GM12878 (cell line): ENCODE measurements around the gene RPS8. TPM values are rescaled to one million over a fixed set of nuclear protein-coding genes. Genes with fewer than 3 reads are reported as not detected.
A peak's percentile ranks its signal among the peaks of the same experiment; 100 is the strongest.

ENCODE experiments used
- ATF7 ChIP-seq: fragments of 450-650 bp; IDR thresholded peaks from 2 replicates; pipeline ENCODE4 v1.6.1; 2016; ENCODE audit warnings: low read depth, mild to moderate bottlenecking
- BCL3 ChIP-seq: IDR thresholded peaks from 2 replicates; pipeline ENCODE4 v1.6.1; 2011; ENCODE audit warnings: borderline replicate concordance, low read depth, mild to moderate bottlenecking, moderate library complexity, low read length; ENCODE audit not compliant: insufficient read depth, poor library complexity, severe bottlenecking
- EGR1 ChIP-seq, 2 experiments: IDR thresholded peaks; 1 replicate in 1 of 2; 2 replicates in 1 of 2; pipeline ENCODE4 v1.6.1; 2011 to 2012; ENCODE audit warnings: low read depth in 2 of 2, low read length in 2 of 2, borderline replicate concordance in 1 of 2, mild to moderate bottlenecking in 1 of 2, moderate library complexity in 1 of 2
- ELK1 ChIP-seq: IDR thresholded peaks from 2 replicates; pipeline ENCODE4 v1.6.1; 2012; ENCODE audit warnings: low read depth, low read length, improper control_type of control experiment
- IKZF1 ChIP-seq: fragments of 450-650 bp; conservative IDR thresholded peaks from 2 replicates; pipeline ENCODE4 v1.6.1; 2017; ENCODE audit warnings: antibody characterized with exemption, mild to moderate bottlenecking
- IRF4 ChIP-seq: IDR thresholded peaks from 2 replicates; pipeline ENCODE4 v1.6.1; 2011; ENCODE audit warnings: low read depth, low read length
- NFYB ChIP-seq: IDR thresholded peaks from 2 replicates; pipeline ENCODE4 v1.6.1; 2011; ENCODE audit warnings: low read depth, mild to moderate bottlenecking, low read length, improper control_type of control experiment, moderate library complexity; ENCODE audit not compliant: insufficient read depth
- PKNOX1 ChIP-seq: fragments of 450-650 bp; IDR thresholded peaks from 2 replicates; pipeline ENCODE4 v1.6.1; 2016; ENCODE audit warnings: mild to moderate bottlenecking
- RB1 ChIP-seq: fragments of 450-650 bp; formaldehyde crosslinking; IDR thresholded peaks from 2 replicates; pipeline ENCODE4 v1.6.1; 2017; ENCODE audit warnings: mild to moderate bottlenecking, borderline replicate concordance
- RUNX3 ChIP-seq: IDR thresholded peaks from 2 replicates; pipeline ENCODE4 v1.6.1; 2012; ENCODE audit warnings: low read length, inconsistent platforms
- SREBF1 ChIP-seq: IDR thresholded peaks from 2 replicates; pipeline ENCODE4 v1.6.1; 2012; ENCODE audit warnings: mild to moderate bottlenecking, low read length
- SUPT20H ChIP-seq: IDR thresholded peaks from 2 replicates; pipeline ENCODE4 v1.6.1; 2011; ENCODE audit warnings: low read depth, mild to moderate bottlenecking, low read length, moderate library complexity, borderline replicate concordance; ENCODE audit not compliant: control insufficient read depth
- TCF7 ChIP-seq: IDR thresholded peaks from 2 replicates; pipeline ENCODE4 v1.6.1; 2014; ENCODE audit warnings: antibody characterized with exemption, borderline replicate concordance
- YY1 ChIP-seq: IDR thresholded peaks from 2 replicates; pipeline ENCODE4 v1.6.1; 2011; ENCODE audit warnings: low read depth, mild to moderate bottlenecking, low read length
- ZBED1 ChIP-seq: IDR thresholded peaks from 2 replicates; pipeline ENCODE4 v1.6.1; 2016; ENCODE audit warnings: borderline replicate concordance
- ZNF687 ChIP-seq: fragments of 450-650 bp; IDR thresholded peaks from 2 replicates; pipeline ENCODE4 v1.6.1; 2017; ENCODE audit warnings: mild to moderate bottlenecking, moderate library complexity
- polyA plus RNA-seq, 11 experiments: library from polyadenylated mRNA; depleted of rRNA in 4 of 11; unstranded in 6 of 11; stranded (reverse) in 5 of 11; fragments of >200 nt; fragmentation: Nextera tagmentation in 4 of 11; fragmentation: Illumina TruSeq in 1 of 11; extraction: Ambion mirVana in 4 of 11; extraction: Trizol in 1 of 11; gene quantifications; 1 replicate in 1 of 11; 2 replicates in 10 of 11; pipeline versions ENCODE4 v1.2.1 to v1.2.3, GENCODE V29; 2011 to 2016; ENCODE audit warnings: inconsistent platforms in 2 of 11, missing spikeins in 2 of 11, low read depth in 1 of 11
- total RNA-seq, 4 experiments: library from RNA; depleted of rRNA in 3 of 4; stranded (reverse); fragments of >200 nt in 3 of 4; fragmentation: Illumina TruSeq in 1 of 4; extraction: Trizol in 1 of 4; gene quantifications; 2 replicates each; pipeline versions ENCODE4 v1.2.1 to v1.2.3, GENCODE V29; 2013 to 2021

Gene RPS8
- total and polyA plus RNA-seq, 10 of the 15 experiments (the other 5 are each of a cell fraction or from before 2014, with no cell fraction given) = 1,296 to 3,461 (median 2,877) TPM

GRCh38 chr1:44784094-44785028 lies 9.0 kb downstream of the RPS8 start (continued):
- TF ChIP-seq SREBF1 (no peak), SUPT20H (no peak), NFYB (no peak), IRF4 (no peak), BCL3 (peak; percentile 16), RB1 (peak; percentile 27; the same call in 1 of the 2 replicates), PKNOX1 (no peak), ELK1 (0 out of 2 replicates have a peak, but pooled peaks have one; percentile 49), ZNF687 (peak; percentile 79), IKZF1 (0 out of 2 replicates have a peak, but pooled peaks have one; percentile 16), TCF7 (no peak), ZBED1 (no peak), RUNX3 (peak; percentile 67), EGR1 (IDR thresholded peaks at IDR 0.05; ENCODE audit: borderline replicate concordance in 1 of 2, low read depth in 2 of 2, low read length in 2 of 2) (peak in 1 of 2 experiments; percentile 42; a peak in 1 of 3 replicates), ATF7 (0 out of 2 replicates have a peak, but pooled peaks have one; percentile 24), YY1 (peak; percentile 54; the same call in 1 of the 2 replicates)
- TF ChIP-seq, all 136 proteins: peak for 18
